GM23338 (cell line): ENCODE results near the gene MCOLN2. TPM values are rescaled to one million over a fixed set of nuclear protein-coding genes. Genes with fewer than 3 reads are reported as not detected.

Experiments
- ATAC-seq: fragments of 200-7000 bp; cut with Tn5 transposase; 3 replicates; pipeline ENCODE4 v1.9.1; 2020
- DNase-seq: peaks from one replicate; pipeline ENCODE4 v3.0.0-alpha.2; 2015; ENCODE audit warnings: low spot score
- H2AFZ ChIP-seq: fragments of 200-600 bp; sonication (generic); 2 replicates; pipeline ENCODE4 v1.8.0; 2016; ENCODE audit warnings: antibody characterized with exemption, mild to moderate bottlenecking, moderate library complexity
- H3F3A ChIP-seq: fragments of 200-600 bp; sonication (generic); replicated peaks from 2 replicates; pipeline ENCODE4 v1.8.0; 2017; ENCODE audit warnings: antibody characterized with exemption, mixed run types, low read depth
- H3K27ac ChIP-seq: fragments of 200-600 bp; sonication (generic); 2 replicates; pipeline ENCODE4 v1.6.1; 2016; ENCODE audit warnings: low read depth
- H3K27me3 ChIP-seq: fragments of 200-600 bp; sonication (generic); 2 replicates; pipeline ENCODE4 v1.8.0; 2016; ENCODE audit warnings: mild to moderate bottlenecking, mixed run types, moderate library complexity; ENCODE audit not compliant: insufficient read depth
- H3K36me3 ChIP-seq: fragments of 200-600 bp; sonication (generic); 2 replicates; pipeline ENCODE4 v1.8.0; 2016; ENCODE audit warnings: mild to moderate bottlenecking; ENCODE audit not compliant: insufficient read depth
- H3K4me1 ChIP-seq: fragments of 200-600 bp; sonication (generic); 2 replicates; pipeline ENCODE4 v1.8.0; 2016; ENCODE audit warnings: mild to moderate bottlenecking, moderate library complexity; ENCODE audit not compliant: insufficient read depth
- H3K4me2 ChIP-seq: fragments of 200-600 bp; sonication (generic); 2 replicates; pipeline ENCODE4 v1.7.1; 2017; ENCODE audit warnings: mixed run types
- H3K4me3 ChIP-seq: fragments of 200-600 bp; sonication (generic); 2 replicates; pipeline ENCODE4 v1.6.1; 2016; ENCODE audit warnings: mixed run types
- H3K79me2 ChIP-seq: fragments of 200-600 bp; sonication (generic); replicated peaks from 2 replicates; pipeline ENCODE4 v1.8.0; 2017; ENCODE audit warnings: mild to moderate bottlenecking; ENCODE audit not compliant: insufficient read depth
- H3K9me2 ChIP-seq: fragments of 200-600 bp; sonication (generic); 2 replicates; pipeline ENCODE4 v1.8.0; 2017; ENCODE audit not compliant: insufficient read depth
- H4K20me1 ChIP-seq: fragments of 200-600 bp; sonication (generic); replicated peaks from 2 replicates; pipeline ENCODE4 v1.8.0; 2017; ENCODE audit warnings: mild to moderate bottlenecking; ENCODE audit not compliant: insufficient read depth
- H3K27ac Mint-ChIP-seq: 2 replicates; pipeline ENCODE4 v1.8.0; 2020; ENCODE audit warnings: inconsistent platforms, mild to moderate bottlenecking, moderate library complexity, mixed read lengths
- H3K27me3 Mint-ChIP-seq: 3 replicates; pipeline ENCODE4 v1.8.0; 2022; ENCODE audit warnings: low read depth, mild to moderate bottlenecking, moderate library complexity, mixed read lengths, inconsistent platforms; ENCODE audit not compliant: insufficient read depth, poor library complexity
- H3K36me3 Mint-ChIP-seq: 3 replicates; pipeline ENCODE4 v1.8.0; 2021; ENCODE audit warnings: low read depth, mild to moderate bottlenecking, inconsistent platforms, moderate library complexity, mixed read lengths
- H3K4me1 Mint-ChIP-seq: 3 replicates; pipeline ENCODE4 v1.8.0; 2020; ENCODE audit warnings: mild to moderate bottlenecking, inconsistent platforms, mixed read lengths
- H3K4me3 Mint-ChIP-seq: 3 replicates; pipeline ENCODE4 v1.8.0; 2021; ENCODE audit warnings: moderate library complexity, mild to moderate bottlenecking, inconsistent platforms, mixed read lengths
- H3K9me3 Mint-ChIP-seq: 3 replicates; pipeline ENCODE4 v1.8.0; 2020; ENCODE audit warnings: moderate library complexity, mild to moderate bottlenecking, inconsistent platforms, mixed read lengths
- CREB1 ChIP-seq: fragments of 250-450 bp; sonication (Bioruptor Pico); IDR thresholded peaks from 2 replicates; pipeline ENCODE4 v1.5.0; 2020; ENCODE audit warnings: low read depth, mild to moderate bottlenecking, moderate library complexity
- EZH2 ChIP-seq: fragments of 200-600 bp; sonication (generic); IDR thresholded peaks from one replicate; pipeline ENCODE4 v1.8.0; 2017; ENCODE audit warnings: antibody characterized with exemption, mild to moderate bottlenecking, low read depth; ENCODE audit not compliant: unreplicated experiment
- EZH2phosphoT487 ChIP-seq: fragments of 200-600 bp; sonication (generic); IDR thresholded peaks from one replicate; pipeline ENCODE4 v1.8.1; 2018; ENCODE audit warnings: antibody characterized with exemption; ENCODE audit not compliant: unreplicated experiment
- NANOG ChIP-seq: IDR thresholded peaks from 2 replicates; pipeline ENCODE4 v1.6.1; 2016; ENCODE audit warnings: antibody characterized with exemption, borderline replicate concordance
- ZNF331 ChIP-seq: fragments of 250-450 bp; sonication (Bioruptor Pico); IDR thresholded peaks from 2 replicates; pipeline ENCODE4 v1.5.0; 2020; ENCODE audit warnings: low read depth, mild to moderate bottlenecking, moderate library complexity
- polyA plus RNA-seq: library from polyadenylated mRNA; unstranded; fragments of >200 nt; fragmentation: Nextera tagmentation; extraction: Ambion mirVana; gene quantifications from 2 replicates; pipeline ENCODE4 v1.2.1, GENCODE V29; 2016
- total RNA-seq: library from RNA; depleted of rRNA; stranded (reverse); fragments of >200 nt; shearing (Covaris generic); gene quantifications from 2 replicates; pipeline ENCODE4 v1.2.3, GENCODE V29; 2014
- TF ChIP-seq, protein P1 (sequence below): IDR thresholded peaks from 2 replicates; pipeline ENCODE4 v1.6.1; 2016; ENCODE audit warnings: antibody characterized with exemption
- TF ChIP-seq, protein P2 (sequence below): IDR thresholded peaks from one replicate; pipeline ENCODE4 v1.6.1; 2018; ENCODE audit warnings: antibody characterized with exemption; ENCODE audit not compliant: unreplicated experiment
- TF ChIP-seq, protein P3 (sequence below), 2 experiments: fragments of 200-600 bp in 1 of 2; sonication (generic) in 1 of 2; conservative IDR thresholded peaks; 2 replicates each; pipeline versions ENCODE4 v1.5.1 to v1.6.1; 2016 to 2017; ENCODE audit warnings: antibody characterized with exemption in 2 of 2, low read depth in 2 of 2, mild to moderate bottlenecking in 2 of 2, moderate library complexity in 1 of 2

Gene MCOLN2
- total and polyA plus RNA-seq, 2 experiments from 2014 or later: 2.7 to 10.0 TPM

DNA sequence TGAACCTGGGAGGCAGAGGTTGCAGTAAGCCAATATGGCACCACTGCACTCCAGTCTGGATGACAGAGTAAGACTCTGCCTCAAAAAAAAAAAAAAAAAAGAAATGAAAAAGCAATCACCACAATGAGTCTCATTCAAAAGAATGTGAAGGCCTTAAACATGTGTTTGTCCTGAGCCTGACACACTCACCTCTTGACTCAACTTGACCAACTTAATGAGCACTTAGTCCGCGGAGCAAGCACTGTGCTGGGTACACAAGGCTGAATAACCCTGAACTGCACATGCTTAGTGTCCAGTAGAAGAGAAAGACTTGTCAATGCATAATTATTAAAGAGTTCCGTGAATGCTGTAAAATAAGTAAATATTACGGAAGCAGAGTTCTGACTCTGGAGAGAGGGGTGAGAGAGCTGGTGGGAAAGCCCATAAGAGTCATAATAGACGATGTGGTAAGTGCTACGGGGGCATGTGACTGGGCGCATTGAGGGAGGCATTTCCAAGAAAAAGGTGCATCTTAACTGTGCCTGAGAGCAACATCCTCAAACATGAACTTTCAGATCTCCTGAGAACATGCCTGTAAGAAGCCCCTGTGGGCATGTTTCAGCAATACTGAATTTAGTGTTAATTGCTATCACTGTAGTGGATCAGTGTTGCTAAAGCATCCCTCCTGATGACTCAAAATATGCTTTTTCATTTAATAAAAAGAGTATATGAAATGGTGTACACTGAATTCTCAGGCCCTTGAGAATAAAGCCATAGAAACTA lies 27.2 kb downstream of the MCOLN2 start:
- H3K9me2 ChIP-seq: no peaks in the 10 kb centered on the region
- no peak overlapping the region for H3K4me2 ChIP-seq
- Mint-ChIP-seq H3K4me3 (no peak overlapping the region), H3K4me1 (peaks cover 4% of the 10 kb centered on the region; the same call in 1 of the 3 replicates), H3K27ac (no peak overlapping the region), H3K27me3 (peaks cover 2% of the 10 kb centered on the region), H3K36me3 (peaks cover 5% of the 10 kb centered on the region; the same call in 2 of the 3 replicates), H3K9me3 (peaks cover 4% of the 10 kb centered on the region; the same call in 2 of the 3 replicates)
- DNase-seq (no peak), ATAC-seq (no peak)
- no peaks in the 10 kb centered on the region; the same call in 1 of the 2 replicates for H4K20me1 ChIP-seq
- H3F3A ChIP-seq: no peaks in the 10 kb centered on the region
- no peaks in the 10 kb centered on the region for H3K27me3 ChIP-seq
- no peaks in the 10 kb centered on the region for H3K36me3 ChIP-seq
- no peak for TF ChIP-seq CREB1
- TF ChIP-seq NANOG: no peak
- TF ChIP-seq, protein P1, sequence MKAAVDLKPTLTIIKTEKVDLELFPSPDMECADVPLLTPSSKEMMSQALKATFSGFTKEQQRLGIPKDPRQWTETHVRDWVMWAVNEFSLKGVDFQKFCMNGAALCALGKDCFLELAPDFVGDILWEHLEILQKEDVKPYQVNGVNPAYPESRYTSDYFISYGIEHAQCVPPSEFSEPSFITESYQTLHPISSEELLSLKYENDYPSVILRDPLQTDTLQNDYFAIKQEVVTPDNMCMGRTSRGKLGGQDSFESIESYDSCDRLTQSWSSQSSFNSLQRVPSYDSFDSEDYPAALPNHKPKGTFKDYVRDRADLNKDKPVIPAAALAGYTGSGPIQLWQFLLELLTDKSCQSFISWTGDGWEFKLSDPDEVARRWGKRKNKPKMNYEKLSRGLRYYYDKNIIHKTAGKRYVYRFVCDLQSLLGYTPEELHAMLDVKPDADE: no peak
- TF ChIP-seq, protein P2, sequence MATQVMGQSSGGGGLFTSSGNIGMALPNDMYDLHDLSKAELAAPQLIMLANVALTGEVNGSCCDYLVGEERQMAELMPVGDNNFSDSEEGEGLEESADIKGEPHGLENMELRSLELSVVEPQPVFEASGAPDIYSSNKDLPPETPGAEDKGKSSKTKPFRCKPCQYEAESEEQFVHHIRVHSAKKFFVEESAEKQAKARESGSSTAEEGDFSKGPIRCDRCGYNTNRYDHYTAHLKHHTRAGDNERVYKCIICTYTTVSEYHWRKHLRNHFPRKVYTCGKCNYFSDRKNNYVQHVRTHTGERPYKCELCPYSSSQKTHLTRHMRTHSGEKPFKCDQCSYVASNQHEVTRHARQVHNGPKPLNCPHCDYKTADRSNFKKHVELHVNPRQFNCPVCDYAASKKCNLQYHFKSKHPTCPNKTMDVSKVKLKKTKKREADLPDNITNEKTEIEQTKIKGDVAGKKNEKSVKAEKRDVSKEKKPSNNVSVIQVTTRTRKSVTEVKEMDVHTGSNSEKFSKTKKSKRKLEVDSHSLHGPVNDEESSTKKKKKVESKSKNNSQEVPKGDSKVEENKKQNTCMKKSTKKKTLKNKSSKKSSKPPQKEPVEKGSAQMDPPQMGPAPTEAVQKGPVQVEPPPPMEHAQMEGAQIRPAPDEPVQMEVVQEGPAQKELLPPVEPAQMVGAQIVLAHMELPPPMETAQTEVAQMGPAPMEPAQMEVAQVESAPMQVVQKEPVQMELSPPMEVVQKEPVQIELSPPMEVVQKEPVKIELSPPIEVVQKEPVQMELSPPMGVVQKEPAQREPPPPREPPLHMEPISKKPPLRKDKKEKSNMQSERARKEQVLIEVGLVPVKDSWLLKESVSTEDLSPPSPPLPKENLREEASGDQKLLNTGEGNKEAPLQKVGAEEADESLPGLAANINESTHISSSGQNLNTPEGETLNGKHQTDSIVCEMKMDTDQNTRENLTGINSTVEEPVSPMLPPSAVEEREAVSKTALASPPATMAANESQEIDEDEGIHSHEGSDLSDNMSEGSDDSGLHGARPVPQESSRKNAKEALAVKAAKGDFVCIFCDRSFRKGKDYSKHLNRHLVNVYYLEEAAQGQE: no peak
- TF ChIP-seq, protein P3, sequence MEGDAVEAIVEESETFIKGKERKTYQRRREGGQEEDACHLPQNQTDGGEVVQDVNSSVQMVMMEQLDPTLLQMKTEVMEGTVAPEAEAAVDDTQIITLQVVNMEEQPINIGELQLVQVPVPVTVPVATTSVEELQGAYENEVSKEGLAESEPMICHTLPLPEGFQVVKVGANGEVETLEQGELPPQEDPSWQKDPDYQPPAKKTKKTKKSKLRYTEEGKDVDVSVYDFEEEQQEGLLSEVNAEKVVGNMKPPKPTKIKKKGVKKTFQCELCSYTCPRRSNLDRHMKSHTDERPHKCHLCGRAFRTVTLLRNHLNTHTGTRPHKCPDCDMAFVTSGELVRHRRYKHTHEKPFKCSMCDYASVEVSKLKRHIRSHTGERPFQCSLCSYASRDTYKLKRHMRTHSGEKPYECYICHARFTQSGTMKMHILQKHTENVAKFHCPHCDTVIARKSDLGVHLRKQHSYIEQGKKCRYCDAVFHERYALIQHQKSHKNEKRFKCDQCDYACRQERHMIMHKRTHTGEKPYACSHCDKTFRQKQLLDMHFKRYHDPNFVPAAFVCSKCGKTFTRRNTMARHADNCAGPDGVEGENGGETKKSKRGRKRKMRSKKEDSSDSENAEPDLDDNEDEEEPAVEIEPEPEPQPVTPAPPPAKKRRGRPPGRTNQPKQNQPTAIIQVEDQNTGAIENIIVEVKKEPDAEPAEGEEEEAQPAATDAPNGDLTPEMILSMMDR (conservative IDR thresholded peaks at IDR 0.05; ENCODE audit: low read depth in 2 of 2): no peak
- TF ChIP-seq EZH2phosphoT487: no peak
- H3K79me2 ChIP-seq: no peaks in the 10 kb centered on the region
- H2AFZ ChIP-seq: no peak overlapping the region
- no peak overlapping the region for H3K27ac ChIP-seq
- no peak overlapping the region for H3K4me3 ChIP-seq
- no peaks in the 10 kb centered on the region for H3K4me1 ChIP-seq

DNA sequence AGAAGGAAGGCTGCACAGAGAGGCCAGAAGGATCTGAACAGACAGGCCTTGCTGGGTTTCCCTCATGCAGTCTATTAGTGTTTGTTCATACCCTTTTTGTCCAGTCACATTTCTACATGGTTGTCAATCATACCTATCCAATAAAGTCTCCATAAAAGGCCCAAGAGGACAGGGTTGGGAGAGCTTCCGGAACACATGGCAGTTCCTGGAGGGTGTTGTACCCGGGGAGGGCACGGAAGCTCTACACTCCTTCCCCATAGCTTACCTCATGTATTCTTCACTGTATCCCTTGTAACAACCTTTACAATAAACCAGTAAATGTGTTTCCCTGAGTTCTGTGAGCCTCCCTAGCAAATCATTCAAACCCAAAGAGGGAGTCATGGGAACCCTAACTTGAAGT lies 28.0 kb downstream of the MCOLN2 start:
- ATAC-seq (no peak), DNase-seq (no peak)
- H3K4me3 ChIP-seq: no peak overlapping the region
- H3F3A ChIP-seq: no peaks in the 10 kb centered on the region
- H3K27ac ChIP-seq: no peak overlapping the region
- H3K79me2 ChIP-seq: no peaks in the 10 kb centered on the region
- peaks cover 5% of the 10 kb centered on the region; the same call in 2 of the 3 replicates for H3K36me3 Mint-ChIP-seq
- peaks cover 2% of the 10 kb centered on the region for H3K27me3 Mint-ChIP-seq
- H3K4me2 ChIP-seq: no peak overlapping the region
- peaks cover 7% of the 10 kb centered on the region; the same call in 2 of the 3 replicates for H3K9me3 Mint-ChIP-seq
- no peaks in the 10 kb centered on the region; the same call in 1 of the 2 replicates for H4K20me1 ChIP-seq
- H2AFZ ChIP-seq: no peak overlapping the region
- H3K27me3 ChIP-seq: no peaks in the 10 kb centered on the region
- H3K36me3 ChIP-seq: no peaks in the 10 kb centered on the region
- H3K9me2 ChIP-seq: no peaks in the 10 kb centered on the region
- no peaks in the 10 kb centered on the region for H3K4me1 ChIP-seq
- no peak overlapping the region for H3K27ac Mint-ChIP-seq
- H3K4me3 Mint-ChIP-seq: no peak overlapping the region
- TF ChIP-seq EZH2phosphoT487 (no peak), ZNF331 (CRISPR knock-in tag) (no peak), EZH2 (no peak), NANOG (no peak)
- TF ChIP-seq, protein P3 (conservative IDR thresholded peaks at IDR 0.05; ENCODE audit: low read depth in 2 of 2): no peak
- H3K4me1 Mint-ChIP-seq: peaks cover 4% of the 10 kb centered on the region; the same call in 1 of the 3 replicates
